Muscle of leg (tissue), 11 donors: ENCODE measurements around the gene TGDS. TPM values are rescaled to one million over a fixed set of nuclear protein-coding genes. Genes with fewer than 3 reads are reported as not detected.
A peak's percentile ranks its signal among the peaks of the same experiment; 100 is the strongest.

Experiments used
- DNase-seq: peaks from one replicate; pipeline ENCODE4 v3.0.0; 2013
- H3K27ac ChIP-seq: one replicate; pipeline ENCODE4 v1.5.1; 2013; ENCODE audit warnings: mild to moderate bottlenecking, low read length, control low read depth
- H3K27me3 ChIP-seq: one replicate; pipeline ENCODE4 v1.6.1; 2013; ENCODE audit warnings: low read length; ENCODE audit not compliant: control insufficient read depth, insufficient read depth
- H3K36me3 ChIP-seq: one replicate; pipeline ENCODE4 v1.6.1; 2013; ENCODE audit warnings: low read length; ENCODE audit not compliant: control insufficient read depth, insufficient read depth
- H3K4me1 ChIP-seq: one replicate; pipeline ENCODE4 v1.6.1; 2013; ENCODE audit warnings: low read length; ENCODE audit not compliant: control insufficient read depth, insufficient read depth
- H3K4me3 ChIP-seq: one replicate; pipeline ENCODE4 v1.5.1; 2013; ENCODE audit warnings: low read length, control low read depth
- H3K9me3 ChIP-seq: replicated peaks from 2 replicates; pipeline ENCODE4 v1.6.1; 2013; ENCODE audit warnings: low read depth, low read length; ENCODE audit not compliant: control insufficient read depth
- WGBS: methylation state at CpG from one replicate; pipeline ENCODE4 v1.1.5; 2013; ENCODE audit warnings: missing lambda C conversion rate; ENCODE audit not compliant: insufficient coverage; 5-methylcytosine and 5-hydroxymethylcytosine counted together
- polyA plus RNA-seq, 8 donors: library from polyadenylated mRNA; unstranded; fragments of 120-200 nt; gene quantifications; one replicate each; pipeline versions ENCODE4 v1.2.1 to v1.2.3, GENCODE V29; 2013; ENCODE audit warnings: inconsistent platforms in 1 of 8, low replicate concordance in 1 of 8; ENCODE audit not compliant: insufficient read length in 8 of 8, insufficient read depth in 1 of 8
- total RNA-seq: library from RNA; stranded (reverse); fragments of 120-200 nt; gene quantifications from one replicate; pipeline ENCODE4 v1.2.4, GENCODE V29; 2013

The TGDS gene
- total and polyA plus RNA-seq, 9 donors = 9.0 to 11.9 (median 10.5) TPM

- H3K36me3 ChIP-seq = peaks cover 15% of the 10 kb centered on the region
Measured at GRCh38 chr13:94623316-94623715, 27.4 kb upstream of the TGDS start.

GRCh38 chr13:94622344-94622743 lies 26.4 kb upstream of the TGDS start:
- H3K36me3 ChIP-seq = peaks cover 15% of the 10 kb centered on the region
- WGBS = no CpG with 5 or more reads among the region's 2 CpGs
- H3K27me3 ChIP-seq = no peaks in the 10 kb centered on the region
- no peaks in the 10 kb centered on the region for H3K9me3 ChIP-seq
- H3K4me1 ChIP-seq = no peaks in the 10 kb centered on the region
- no peak for DNase-seq
- H3K27ac ChIP-seq = no peak overlapping the region
- H3K4me3 ChIP-seq = no peak overlapping the region

More at GRCh38 chr13:94623316-94623715, 27.4 kb upstream of the TGDS start:
- no peak overlapping the region for H3K27ac ChIP-seq
- H3K4me3 ChIP-seq = no peak overlapping the region
- 80% methylated on average over 1 of the region's 4 CpGs for WGBS
- DNase-seq = no peak
- H3K27me3 ChIP-seq = no peaks in the 10 kb centered on the region
- no peaks in the 10 kb centered on the region for H3K4me1 ChIP-seq
- H3K9me3 ChIP-seq = no peaks in the 10 kb centered on the region

GRCh38 chr13:94620286-94620896 lies 24.4 kb upstream of the TGDS start:
- Histone ChIP-seq H3K9me3 (no peaks in the 10 kb centered on the region), H3K36me3 (peaks cover 17% of the 10 kb centered on the region)
- DNase-seq = peak; percentile 21

GRCh38 chr13:94617389-94618000 lies 21.5 kb upstream of the TGDS start:
- H3K27me3 ChIP-seq = no peaks in the 10 kb centered on the region
- DNase-seq = peak; percentile 42
- no peaks in the 10 kb centered on the region for H3K4me1 ChIP-seq
- H3K27ac ChIP-seq = no peak overlapping the region
- WGBS = no CpG with 5 or more reads among the region's 4 CpGs
- H3K4me3 ChIP-seq = no peak overlapping the region
- H3K36me3 ChIP-seq = peaks cover 12% of the 10 kb centered on the region
- no peaks in the 10 kb centered on the region for H3K9me3 ChIP-seq

More at GRCh38 chr13:94620286-94620896, 24.4 kb upstream of the TGDS start:
- Histone ChIP-seq H3K27me3 (no peaks in the 10 kb centered on the region), H3K27ac (no peak overlapping the region), H3K4me1 (no peaks in the 10 kb centered on the region), H3K4me3 (no peak overlapping the region)
- WGBS = no CpG with 5 or more reads among the region's 2 CpGs

- Histone ChIP-seq H3K36me3 (peaks cover 16% of the 10 kb centered on the region), H3K4me3 (no peak overlapping the region), H3K27me3 (no peaks in the 10 kb centered on the region), H3K4me1 (no peaks in the 10 kb centered on the region), H3K27ac (no peak overlapping the region), H3K9me3 (no peaks in the 10 kb centered on the region)
- no peak for DNase-seq
Measured at GRCh38 chr13:94613051-94613450, 17.1 kb upstream of the TGDS start.

- WGBS = no CpG with 5 or more reads among the region's 4 CpGs
- no peak overlapping the region for H3K27ac ChIP-seq
- no peak overlapping the region for H3K4me3 ChIP-seq
- no peaks in the 10 kb centered on the region for H3K9me3 ChIP-seq
- H3K4me1 ChIP-seq = no peaks in the 10 kb centered on the region
- no peak for DNase-seq
- no peaks in the 10 kb centered on the region for H3K27me3 ChIP-seq
- H3K36me3 ChIP-seq = peaks cover 21% of the 10 kb centered on the region
Measured at GRCh38 chr13:94612050-94612449, 16.1 kb upstream of the TGDS start.

GRCh38 chr13:94610475-94610874 lies 14.5 kb upstream of the TGDS start:
- DNase-seq = no peak
- Histone ChIP-seq H3K27ac (no peak overlapping the region), H3K36me3 (peaks cover 25% of the 10 kb centered on the region), H3K9me3 (no peaks in the 10 kb centered on the region), H3K27me3 (no peaks in the 10 kb centered on the region), H3K4me1 (no peaks in the 10 kb centered on the region), H3K4me3 (no peak overlapping the region)
- WGBS = 100% methylated on average over 1 of the region's 5 CpGs

- Histone ChIP-seq H3K36me3 (peaks cover 23% of the 10 kb centered on the region), H3K4me3 (no peak overlapping the region), H3K4me1 (no peaks in the 10 kb centered on the region), H3K27me3 (no peaks in the 10 kb centered on the region), H3K27ac (no peak overlapping the region), H3K9me3 (no peaks in the 10 kb centered on the region)
- no CpG with 5 or more reads among the region's 2 CpGs for WGBS
- DNase-seq = no peak
Measured at GRCh38 chr13:94609196-94609595, 13.2 kb upstream of the TGDS start.

- DNase-seq = no peak
- no peak overlapping the region for H3K27ac ChIP-seq
- H3K4me3 ChIP-seq = no peak overlapping the region
- no peaks in the 10 kb centered on the region for H3K27me3 ChIP-seq
- WGBS = no CpG with 5 or more reads among the region's 1 CpG
- no peaks in the 10 kb centered on the region for H3K4me1 ChIP-seq
- peaks cover 21% of the 10 kb centered on the region for H3K36me3 ChIP-seq
- no peaks in the 10 kb centered on the region for H3K9me3 ChIP-seq
Measured at GRCh38 chr13:94608586-94608985, 12.6 kb upstream of the TGDS start.

- no peaks in the 10 kb centered on the region for H3K9me3 ChIP-seq
- no peaks in the 10 kb centered on the region for H3K27me3 ChIP-seq
- no peak overlapping the region for H3K27ac ChIP-seq
- no peak overlapping the region for H3K4me3 ChIP-seq
- no peaks in the 10 kb centered on the region for H3K4me1 ChIP-seq
- no CpG with 5 or more reads among the region's 3 CpGs for WGBS
- DNase-seq = no peak
- H3K36me3 ChIP-seq = peaks cover 21% of the 10 kb centered on the region
Measured at GRCh38 chr13:94607939-94608338, 12.0 kb upstream of the TGDS start.
